ENCODE data around the gene PCMTD2. TPM values are rescaled to one million over a fixed set of nuclear protein-coding genes. Genes with fewer than 3 reads are reported as not detected.

PCMTD2 gene
- polyA plus RNA-seq, 1 of the 3 experiments (the other 2 are of a cell fraction): 50.7 TPM

GRCh38 chr20:64229507-64230061, 26.0 kb upstream of the PCMTD2 start:
- TF ChIP-seq, protein P1, sequence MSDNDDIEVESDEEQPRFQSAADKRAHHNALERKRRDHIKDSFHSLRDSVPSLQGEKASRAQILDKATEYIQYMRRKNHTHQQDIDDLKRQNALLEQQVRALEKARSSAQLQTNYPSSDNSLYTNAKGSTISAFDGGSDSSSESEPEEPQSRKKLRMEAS (IDR thresholded peaks at IDR 0.05; ENCODE audit: low read depth): no peak
- TF ChIP-seq EP300 (IDR thresholded peaks at IDR 0.05; ENCODE audit: borderline replicate concordance in 1 of 2, low read depth in 1 of 2, low read length in 1 of 2) (no peak), FOSL2 (IDR thresholded peaks at IDR 0.05; ENCODE audit: borderline replicate concordance, low read depth) (no peak), REST (IDR thresholded peaks at IDR 0.05; ENCODE audit: low read depth, low read length) (no peak), IRF3 (IDR thresholded peaks at IDR 0.05; ENCODE audit: low read depth, low read length) (no peak), RFX5 (IDR thresholded peaks at IDR 0.05; ENCODE audit: low read length) (no peak), POLR2AphosphoS5 (IDR thresholded peaks at IDR 0.05; ENCODE audit: low read depth, low read length) (no peak), YY1 (IDR thresholded peaks at IDR 0.05; ENCODE audit: low read depth) (no peak), FOXJ3 (CRISPR knock-in tag; IDR thresholded peaks at IDR 0.05) (no peak), FOXM1 (IDR thresholded peaks at IDR 0.05; ENCODE audit: low read depth) (no peak), GABPA (IDR thresholded peaks at IDR 0.05; ENCODE audit: low read depth) (no peak), MEF2A (IDR thresholded peaks at IDR 0.05; ENCODE audit: borderline replicate concordance, low read depth) (no peak), USF1 (IDR thresholded peaks at IDR 0.05; ENCODE audit: borderline replicate concordance, low read depth) (no peak), RXRA (IDR thresholded peaks at IDR 0.05; ENCODE audit: borderline replicate concordance, low read depth) (no peak)
- TF ChIP-seq, protein P2, sequence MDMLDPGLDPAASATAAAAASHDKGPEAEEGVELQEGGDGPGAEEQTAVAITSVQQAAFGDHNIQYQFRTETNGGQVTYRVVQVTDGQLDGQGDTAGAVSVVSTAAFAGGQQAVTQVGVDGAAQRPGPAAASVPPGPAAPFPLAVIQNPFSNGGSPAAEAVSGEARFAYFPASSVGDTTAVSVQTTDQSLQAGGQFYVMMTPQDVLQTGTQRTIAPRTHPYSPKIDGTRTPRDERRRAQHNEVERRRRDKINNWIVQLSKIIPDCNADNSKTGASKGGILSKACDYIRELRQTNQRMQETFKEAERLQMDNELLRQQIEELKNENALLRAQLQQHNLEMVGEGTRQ (IDR thresholded peaks at IDR 0.05; ENCODE audit: borderline replicate concordance, low read depth, low read length): no peak
- 58% methylated on average over 8 of the region's 8 CpGs for WGBS (ENCODE audit: low lambda C conversion rate)
- no peaks in the 10 kb centered on the region for H3K9me3 ChIP-seq
- H2AFZ ChIP-seq (ENCODE audit: low read depth): no peak overlapping the region
- no peak overlapping the region for H3K4me3 ChIP-seq (ENCODE audit: low read depth in 2 of 2, low read length in 1 of 2)
- H3K4me1 ChIP-seq (ENCODE audit: control insufficient read depth in 1 of 2, insufficient read depth in 2 of 2, low read depth in 1 of 2, low read length in 1 of 2): peaks cover 5 to 26% of the 10 kb centered on the region in 2 experiments; a peak in 1 of 4 replicates
- H3K9me2 ChIP-seq: no peaks in the 10 kb centered on the region
- H3K27me3 ChIP-seq (ENCODE audit: insufficient read depth): no peaks in the 10 kb centered on the region
- no peaks in the 10 kb centered on the region for H3K36me3 ChIP-seq (replicated peaks in 1 of 2; ENCODE audit: control insufficient read depth in 1 of 2, insufficient read depth in 2 of 2, low read length in 1 of 2)
- H3K4me2 ChIP-seq: no peak overlapping the region
- CTCF ChIA-PET: interaction anchor here (1.5 kb wide), 1 partner anchor 17 kb away, joined by 4 read pairs; no protein-coding TSS in a partner anchor
- no peak overlapping the region for H3K27ac ChIP-seq (ENCODE audit: low read depth in 2 of 2, low read length in 1 of 2)
- no peak overlapping the region for H3K9ac ChIP-seq
- DNase-seq: no peak
- POLR2A ChIA-PET: no interaction called here
- no peaks in the 10 kb centered on the region for H3K79me2 ChIP-seq (ENCODE audit: insufficient read depth)
- H3F3A ChIP-seq (replicated peaks; ENCODE audit: insufficient read depth): no peaks in the 10 kb centered on the region
- no peaks in the 10 kb centered on the region for H4K20me1 ChIP-seq (ENCODE audit: insufficient read depth)
